ENCODE data around the gene IL1R2. TPM values are rescaled to one million over a fixed set of nuclear protein-coding genes. Genes with fewer than 3 reads are reported as not detected.

IL1R2 gene
- total RNA-seq, 4 donors from 2014 or later, result 2.7 to 6.1 (median 3.6) TPM

GRCh38 chr2:101980368-101980767, 11.4 kb upstream of the IL1R2 start:
- TF ChIP-seq POLR2A (IDR thresholded peaks at IDR 0.05) (no peak), CTCF (IDR thresholded peaks at IDR 0.05) (no peak)
- intact Hi-C loops (cut with DNase I), result no loop called here
- no peak overlapping the region for H3K4me3 ChIP-seq (replicated peaks in 1 of 3)
- no peaks in the 10 kb centered on the region for H3K27me3 ChIP-seq
- H3K9me3 ChIP-seq, result no peaks in the 10 kb centered on the region
- peak overlapping the region; percentile 44 to 91 (median 91) for H3K27ac ChIP-seq
- H3K36me3 ChIP-seq, result no peaks in the 10 kb centered on the region
- peak; percentile 52 to 54 for DNase-seq
- 53 to 67% methylated on average over 7 of the region's 7 CpGs for WGBS, 2 donors
- peaks cover 49 to 64% of the 10 kb centered on the region in 2 donors for H3K4me1 ChIP-seq

- no peaks in the 10 kb centered on the region for H3K27me3 ChIP-seq
- H3K4me3 ChIP-seq (replicated peaks in 1 of 3), result no peak overlapping the region
- H3K27ac ChIP-seq, result peak overlapping the region; percentile 44 to 91 (median 91)
- DNase-seq, result peak; percentile 84 to 90
- no peaks in the 10 kb centered on the region for H3K36me3 ChIP-seq
- H3K9me3 ChIP-seq, result no peaks in the 10 kb centered on the region
- TF ChIP-seq CTCF (IDR thresholded peaks at IDR 0.05) (no peak), POLR2A (IDR thresholded peaks at IDR 0.05) (no peak)
- WGBS, 2 donors, result 45 to 63% methylated on average over 2 to 4 of the region's 5 CpGs
- H3K4me1 ChIP-seq, result peaks cover 56 to 71% of the 10 kb centered on the region in 2 donors
- intact Hi-C loops (cut with DNase I), result no loop called here
These were observed 10.7 kb upstream of the IL1R2 start for GRCh38 chr2:101981066-101981465.

GRCh38 chr2:101981504-101981903, 10.3 kb upstream of the IL1R2 start:
- H3K4me3 ChIP-seq (replicated peaks in 1 of 3), result no peak overlapping the region
- peaks cover 57 to 71% of the 10 kb centered on the region in 2 donors for H3K4me1 ChIP-seq
- no peaks in the 10 kb centered on the region for H3K27me3 ChIP-seq
- intact Hi-C loops (cut with DNase I), result no loop called here
- no peak for DNase-seq
- 72 to 78% methylated on average over 4 of the region's 4 CpGs for WGBS, 2 donors
- H3K27ac ChIP-seq, result peak overlapping the region; percentile 0 to 91 (median 91)
- TF ChIP-seq POLR2A (IDR thresholded peaks at IDR 0.05) (no peak), CTCF (IDR thresholded peaks at IDR 0.05) (no peak)
- no peaks in the 10 kb centered on the region for H3K36me3 ChIP-seq
- H3K9me3 ChIP-seq, result no peaks in the 10 kb centered on the region

- H3K4me3 ChIP-seq (replicated peaks in 1 of 3), result no peak overlapping the region
- no peaks in the 10 kb centered on the region for H3K9me3 ChIP-seq
- no peak for DNase-seq
- 88 to 95% methylated on average over 6 to 9 of the region's 9 CpGs for WGBS, 2 donors
- intact Hi-C loops (cut with DNase I), result no loop called here
- H3K36me3 ChIP-seq, result no peaks in the 10 kb centered on the region
- H3K27me3 ChIP-seq, result no peaks in the 10 kb centered on the region
- peaks cover 60 to 76% of the 10 kb centered on the region in 2 donors for H3K4me1 ChIP-seq
- H3K27ac ChIP-seq, result peak overlapping the region; percentile 91 to 99 (median 91)
- no peak for TF ChIP-seq CTCF (IDR thresholded peaks at IDR 0.05)
- no peak for TF ChIP-seq POLR2A (IDR thresholded peaks at IDR 0.05)
These were observed 9.2 kb upstream of the IL1R2 start for GRCh38 chr2:101982495-101983029.

- TF ChIP-seq POLR2A (IDR thresholded peaks at IDR 0.05) (peak in 1 of 2 donors; percentile 48), CTCF (IDR thresholded peaks at IDR 0.05) (no peak)
- DNase-seq, result peak; percentile 72 to 74
- Histone ChIP-seq H3K4me1 (peaks cover 70 to 85% of the 10 kb centered on the region in 2 donors), H3K27me3 (no peaks in the 10 kb centered on the region), H3K27ac (peak overlapping the region; percentile 91 to 99 (median 91)), H3K36me3 (no peaks in the 10 kb centered on the region), H3K4me3 (replicated peaks in 1 of 3) (no peak overlapping the region), H3K9me3 (no peaks in the 10 kb centered on the region)
- intact Hi-C loops (cut with DNase I), result no loop called here
- WGBS, 2 donors, result 28 to 30% methylated on average over 8 of the region's 8 CpGs
These were observed 8.3 kb upstream of the IL1R2 start for GRCh38 chr2:101983486-101983885.
